ENCODE data around the gene PHACTR2.
"Not testable (repeated sequence)": the region's sequence is repeated elsewhere in the genome, so short reads cannot be mapped to it uniquely, and the experiment has no call there.

PHACTR2 gene

GRCh38 chr6:143656026-143656425 lies 21.7 kb upstream of the PHACTR2 start:
- no peak overlapping the region for H3K4me3 Mint-ChIP-seq
- no peaks in the 10 kb centered on the region for H3K27me3 Mint-ChIP-seq (ENCODE audit: low read depth, poor library complexity)
- no peak overlapping the region for H3K27ac Mint-ChIP-seq
- H3K9me3 Mint-ChIP-seq, result peaks cover 40% of the 10 kb centered on the region
- no peak for TF ChIP-seq CTCF (IDR thresholded peaks at IDR 0.05)
- H3K36me3 Mint-ChIP-seq (ENCODE audit: low read depth), result peaks cover 19% of the 10 kb centered on the region
- DNase-seq, result no peak
- no peaks in the 10 kb centered on the region for H3K4me1 Mint-ChIP-seq

GRCh38 chr6:143657809-143658208 lies 20.0 kb upstream of the PHACTR2 start:
- Mint-ChIP-seq H3K4me3 (no peak overlapping the region), H3K27ac (no peak overlapping the region), H3K27me3 (ENCODE audit: low read depth, poor library complexity) (no peaks in the 10 kb centered on the region), H3K4me1 (no peaks in the 10 kb centered on the region), H3K9me3 (peaks cover 43% of the 10 kb centered on the region), H3K36me3 (ENCODE audit: low read depth) (peaks cover 19% of the 10 kb centered on the region)
- TF ChIP-seq CTCF (IDR thresholded peaks at IDR 0.05), result no peak
- DNase-seq, result no peak

- not testable (repeated sequence) for DNase-seq; H3K4me1 Mint-ChIP-seq; H3K27me3 Mint-ChIP-seq (ENCODE audit: low read depth, poor library complexity); H3K27ac Mint-ChIP-seq; H3K4me3 Mint-ChIP-seq
- H3K36me3 Mint-ChIP-seq (ENCODE audit: low read depth), result peaks cover 19% of the 10 kb centered on the region
- peaks cover 51% of the 10 kb centered on the region for H3K9me3 Mint-ChIP-seq
Measured at GRCh38 chr6:143660170-143660569, 17.6 kb upstream of the PHACTR2 start.

- peaks cover 3% of the 10 kb centered on the region for H3K27me3 Mint-ChIP-seq (ENCODE audit: low read depth, poor library complexity)
- H3K36me3 Mint-ChIP-seq (ENCODE audit: low read depth), result peaks cover 13% of the 10 kb centered on the region
- peaks cover 67% of the 10 kb centered on the region for H3K9me3 Mint-ChIP-seq
- TF ChIP-seq CTCF (IDR thresholded peaks at IDR 0.05), result no peak
- H3K4me3 Mint-ChIP-seq, result no peak overlapping the region
- DNase-seq, result no peak
- H3K27ac Mint-ChIP-seq, result no peak overlapping the region
- no peaks in the 10 kb centered on the region for H3K4me1 Mint-ChIP-seq
Measured at GRCh38 chr6:143664171-143664570, 13.6 kb upstream of the PHACTR2 start.

- not testable (repeated sequence) for H3K4me3 Mint-ChIP-seq
- H3K9me3 Mint-ChIP-seq, result peaks cover 62% of the 10 kb centered on the region
Measured at GRCh38 chr6:143666007-143666406, 11.8 kb upstream of the PHACTR2 start.

GRCh38 chr6:143669483-143669882 lies 8.3 kb upstream of the PHACTR2 start:
- H3K4me3 Mint-ChIP-seq; H3K36me3 Mint-ChIP-seq (ENCODE audit: low read depth); DNase-seq; H3K27me3 Mint-ChIP-seq (ENCODE audit: low read depth, poor library complexity); H3K27ac Mint-ChIP-seq: not testable (repeated sequence)
- peaks cover 57% of the 10 kb centered on the region for H3K9me3 Mint-ChIP-seq
- H3K4me1 Mint-ChIP-seq, result peaks cover 16% of the 10 kb centered on the region

More at GRCh38 chr6:143666007-143666406, 11.8 kb upstream of the PHACTR2 start:
- not testable (repeated sequence) for H3K27me3 Mint-ChIP-seq (ENCODE audit: low read depth, poor library complexity); DNase-seq; H3K36me3 Mint-ChIP-seq (ENCODE audit: low read depth); H3K27ac Mint-ChIP-seq; H3K4me1 Mint-ChIP-seq

- DNase-seq, result peak; percentile 7
Measured at GRCh38 chr6:143673669-143674068, 4.1 kb upstream of the PHACTR2 start.

More at GRCh38 chr6:143673669-143674068, 4.1 kb upstream of the PHACTR2 start:
- TF ChIP-seq CTCF (IDR thresholded peaks at IDR 0.05), result no peak
- Mint-ChIP-seq H3K4me3 (no peak overlapping the region), H3K9me3 (peaks cover 19% of the 10 kb centered on the region), H3K36me3 (ENCODE audit: low read depth) (no peaks in the 10 kb centered on the region), H3K27me3 (ENCODE audit: low read depth, poor library complexity) (no peaks in the 10 kb centered on the region), H3K27ac (no peak overlapping the region), H3K4me1 (peaks cover 48% of the 10 kb centered on the region)

Measured in nephron progenitor cell (in vitro differentiated cells).